ENCODE measurements around the gene SNAP29.

GRCh38 chr22:20833225-20833665 is 25.6 kb upstream of the SNAP29 start:
- TF ChIP-seq CTCF (IDR thresholded peaks at IDR 0.05; ENCODE audit: extremely low read depth in 1 of 2, insufficient read depth in 1 of 2, low read depth in 1 of 2, low read length in 2 of 2) (no peak), POLR2A (IDR thresholded peaks at IDR 0.05; ENCODE audit: low read depth, low read length) (no peak), POLR2AphosphoS5 (IDR thresholded peaks at IDR 0.05; ENCODE audit: insufficient read depth, low read depth, low read length) (no peak), MAX (IDR thresholded peaks at IDR 0.05; ENCODE audit: insufficient read depth, insufficient read length) (no peak), GATA2 (IDR thresholded peaks at IDR 0.05; ENCODE audit: insufficient read depth, insufficient read length, low read depth, low read length) (no peak), FOS (IDR thresholded peaks at IDR 0.05; ENCODE audit: borderline replicate concordance, insufficient read depth, low read length) (no peak), EZH2 (IDR thresholded peaks at IDR 0.05; ENCODE audit: borderline replicate concordance, low read depth, low read length, severe bottlenecking) (no peak), MYC (IDR thresholded peaks at IDR 0.05; ENCODE audit: low read depth, low read length) (no peak)

Measured in endothelial cell of umbilical vein (primary cell).